Activated gamma-delta T cell (primary cell): Measurements from ENCODE around the gene C15orf62.

Experiments
- DNase-seq: peaks from one replicate; lab custom pipeline; 2025; lab: John Stamatoyannopoulos, UW

The C15orf62 gene

DNA sequence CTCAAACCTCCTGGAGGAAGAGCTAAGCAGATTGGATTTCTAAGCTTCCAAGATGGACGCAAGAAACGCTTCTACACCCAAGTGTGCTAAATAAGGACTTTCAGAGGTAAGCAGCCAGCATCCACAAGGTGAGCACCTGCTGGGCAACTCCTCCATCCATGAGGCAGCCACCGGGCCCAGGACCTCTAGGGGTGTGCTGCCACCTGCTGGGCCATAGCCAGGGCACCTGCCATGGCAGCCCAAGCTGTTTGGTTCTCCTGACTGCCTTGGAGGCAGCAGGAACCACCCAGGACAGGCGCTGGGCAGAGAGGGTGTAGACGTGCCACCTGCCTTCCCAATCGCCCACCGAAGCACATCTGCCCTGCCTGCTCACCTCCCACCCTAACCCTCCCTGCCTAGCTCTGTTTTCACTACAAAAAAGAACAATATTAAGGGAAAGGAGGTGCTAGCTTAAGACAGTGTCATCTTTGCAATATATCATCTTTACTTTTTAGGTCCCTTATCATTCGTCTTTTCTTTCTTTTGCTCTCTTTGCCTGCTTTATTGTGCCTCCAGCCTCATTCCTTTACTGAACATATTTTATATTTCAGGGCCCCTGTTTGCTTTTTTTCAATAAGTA, 12.9 kb downstream of the C15orf62 start:
- peak; percentile 55 for DNase-seq

DNA sequence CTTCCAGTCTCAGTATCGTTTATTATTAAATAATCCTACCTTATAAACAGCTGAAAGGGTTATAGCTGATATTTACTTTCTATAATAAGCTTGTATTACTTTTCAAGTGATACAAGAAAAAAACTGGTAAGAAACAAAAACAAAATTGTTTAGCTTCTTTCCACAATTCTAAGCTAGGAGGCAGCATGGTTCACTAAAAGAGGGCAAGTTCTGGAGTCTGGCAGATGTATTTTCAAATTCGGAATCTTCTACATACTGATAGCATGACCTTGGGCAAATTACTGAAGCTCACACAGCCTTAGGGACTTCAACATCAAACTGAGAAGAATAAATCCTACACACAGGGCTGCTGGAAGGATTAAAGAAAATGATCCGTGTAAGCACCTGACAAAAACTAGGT, 15.4 kb downstream of the C15orf62 start:
- DNase-seq, result no peak

DNA sequence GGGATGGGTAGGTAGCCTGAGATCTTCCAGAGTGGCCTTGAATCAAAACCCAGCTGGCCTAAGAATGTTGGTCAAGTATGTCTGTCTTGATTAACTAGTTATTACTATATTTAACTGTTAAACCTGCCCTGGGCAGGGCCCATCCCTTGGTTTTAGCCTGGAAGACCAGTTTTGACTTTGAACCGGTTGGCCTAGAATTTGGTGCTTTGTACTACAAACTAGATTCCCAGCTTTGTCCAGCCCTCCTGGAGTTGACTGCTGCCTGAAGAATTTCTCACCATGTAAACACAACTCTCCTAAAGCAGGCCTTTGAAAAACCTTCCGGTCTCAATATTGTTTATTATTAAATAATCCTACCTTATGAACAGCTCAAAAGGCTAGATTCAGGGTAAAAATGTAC, 16.0 kb downstream of the C15orf62 start:
- DNase-seq, result no peak

DNA sequence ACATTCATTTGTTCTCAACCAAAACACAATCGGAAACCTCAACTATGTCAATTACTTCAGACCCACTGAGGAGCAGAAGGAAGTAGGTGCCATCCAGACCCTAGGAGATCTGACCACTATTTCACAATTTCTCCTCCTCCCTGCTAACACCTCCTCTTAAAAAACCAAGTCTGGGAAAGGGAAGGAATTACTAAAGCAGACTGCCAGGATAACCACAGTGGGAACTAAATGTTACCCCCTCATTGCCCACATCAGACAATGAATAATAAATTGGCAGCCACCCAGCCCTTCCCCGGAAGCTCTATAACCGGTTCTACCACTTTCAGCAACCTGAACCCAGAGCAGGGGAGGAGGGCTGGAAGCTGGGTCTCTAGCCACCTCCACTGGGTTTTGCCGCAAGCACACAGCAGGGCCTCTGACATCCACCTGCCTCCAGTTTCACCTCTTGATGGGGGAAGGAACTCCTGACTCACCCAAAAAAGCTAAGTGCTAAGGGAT, 17.6 kb downstream of the C15orf62 start:
- DNase-seq, result no peak

DNA sequence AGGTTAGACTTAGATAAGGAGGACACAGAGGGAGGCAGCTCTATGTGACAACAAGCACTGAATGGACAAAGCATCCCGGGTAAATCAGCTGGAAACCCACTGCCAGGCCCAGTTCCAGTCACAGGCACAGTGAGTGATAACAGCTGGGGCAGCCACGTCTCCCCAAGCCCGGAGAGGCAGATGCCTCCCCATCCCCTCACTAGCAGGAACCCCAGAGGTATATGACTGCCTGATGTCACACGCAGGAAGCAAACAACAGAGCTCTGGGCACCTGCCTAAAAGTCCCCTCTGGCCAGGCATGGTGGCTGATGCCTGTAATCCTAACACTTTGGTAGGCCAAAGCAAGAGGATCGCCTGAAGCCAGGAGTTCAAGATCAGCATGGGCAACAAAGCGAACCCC, 18.2 kb downstream of the C15orf62 start:
- no peak for DNase-seq

DNA sequence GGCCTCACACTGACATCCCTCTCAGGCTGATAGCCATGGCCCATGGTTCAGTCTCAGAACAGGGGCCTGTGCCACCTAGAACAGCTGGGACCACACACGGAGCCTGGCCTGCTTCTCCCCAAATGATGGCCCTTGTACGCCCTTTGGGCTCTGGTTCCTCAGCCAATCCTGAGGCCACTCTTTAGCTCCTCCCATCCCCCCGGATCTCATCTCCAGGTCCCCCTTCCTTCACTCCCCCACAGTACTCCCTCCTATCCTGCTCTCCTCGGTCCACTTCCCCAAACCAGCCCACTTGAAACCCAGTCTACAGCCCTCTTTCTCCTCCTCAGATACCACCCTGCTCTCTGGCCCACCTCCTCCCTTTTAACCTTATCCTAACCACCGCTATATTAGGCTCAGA, 19.3 kb downstream of the C15orf62 start:
- no peak for DNase-seq

DNA sequence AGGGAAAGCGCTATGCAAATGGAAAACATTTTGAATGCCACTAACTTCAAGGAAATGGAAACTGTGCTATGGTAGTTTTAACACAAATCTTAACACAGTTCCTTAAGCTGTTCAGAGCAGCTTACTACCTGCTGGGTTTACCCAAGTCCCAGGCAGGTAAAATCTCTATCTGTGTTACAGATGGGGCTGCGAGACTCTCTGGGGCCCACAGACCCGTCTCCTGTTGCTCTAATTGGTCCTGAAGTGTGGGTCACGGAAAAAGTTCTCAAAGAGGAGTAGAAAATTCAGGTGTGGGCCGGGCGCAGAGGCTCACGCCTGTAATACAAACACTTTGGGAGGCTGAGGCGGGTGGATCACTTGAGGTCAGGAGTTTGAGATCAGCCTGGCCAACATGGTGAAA, 20.2 kb downstream of the C15orf62 start:
- no peak for DNase-seq

DNA sequence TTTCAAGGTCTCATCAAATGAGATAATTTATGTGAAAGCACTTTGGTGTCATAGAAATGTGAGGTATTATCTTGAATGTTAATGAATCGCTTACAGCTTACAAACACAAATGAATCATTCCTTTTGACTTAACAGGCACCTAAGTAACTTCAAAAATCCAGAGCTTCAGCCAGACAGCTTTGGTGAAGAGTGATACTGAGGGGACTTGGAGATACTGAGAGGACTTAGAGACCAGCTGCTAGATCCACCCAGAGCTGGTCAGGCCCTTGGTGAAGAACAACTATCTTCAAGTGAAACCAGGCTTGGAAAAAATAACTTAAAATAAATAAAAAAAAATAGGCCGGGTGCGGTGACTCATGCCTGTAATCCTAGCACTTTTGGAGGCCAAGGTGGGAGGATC, 20.9 kb downstream of the C15orf62 start:
- DNase-seq, result no peak

DNA sequence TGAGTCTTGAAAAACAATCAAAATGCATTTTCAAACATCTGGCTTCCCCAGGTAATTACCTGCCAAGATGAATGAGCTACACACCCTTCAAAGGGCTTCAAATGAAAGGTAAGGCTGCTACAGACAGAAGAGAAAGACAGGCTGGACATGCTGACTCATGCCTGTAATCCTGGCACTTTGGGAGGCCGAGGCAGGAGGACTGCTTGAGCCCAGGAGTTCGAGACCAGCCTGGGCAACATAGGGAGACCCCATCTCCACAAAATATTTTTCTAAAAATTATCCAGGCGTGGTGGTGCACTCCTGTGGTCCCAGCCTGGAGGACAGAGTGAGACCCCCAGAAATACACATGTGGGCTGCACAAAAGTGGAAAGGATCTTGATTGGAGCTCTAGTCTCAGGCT, 22.6 kb downstream of the C15orf62 start:
- DNase-seq, result no peak

DNA sequence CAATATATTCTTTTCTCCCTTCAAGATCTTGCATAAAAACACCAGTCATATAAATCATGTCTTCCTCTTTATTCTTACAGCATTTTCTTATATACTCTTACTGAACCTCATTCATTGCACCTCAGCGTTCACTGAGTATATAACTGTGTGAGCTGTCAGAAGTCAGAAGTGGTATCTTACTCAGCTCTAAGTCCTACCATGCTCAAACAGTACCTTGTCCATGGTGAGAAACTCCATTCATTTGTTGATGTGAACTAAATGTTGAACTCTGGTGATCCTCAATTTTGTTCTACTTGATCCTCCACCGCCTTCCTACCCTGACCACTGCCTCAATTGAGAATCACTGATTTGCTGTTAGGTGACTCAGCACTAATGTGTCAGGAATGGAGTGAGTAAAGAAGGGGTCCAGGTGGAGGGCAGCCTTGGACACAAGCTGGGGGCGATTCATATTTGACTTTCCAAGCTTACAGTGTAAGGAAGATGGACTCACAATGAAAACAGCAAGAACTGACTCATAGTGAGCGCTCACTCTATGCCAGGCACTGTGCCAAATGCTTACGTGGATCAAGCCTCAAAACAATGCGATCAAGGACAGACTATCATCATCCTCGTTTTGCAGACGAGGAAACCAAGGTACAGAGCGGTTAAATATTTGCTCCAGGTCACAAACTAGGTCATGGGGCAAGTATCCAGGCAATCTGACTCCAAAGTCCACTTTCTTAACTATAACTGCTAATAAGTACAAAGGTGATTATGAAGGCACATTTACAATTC, 23.6 kb downstream of the C15orf62 start:
- DNase-seq, result no peak

DNA sequence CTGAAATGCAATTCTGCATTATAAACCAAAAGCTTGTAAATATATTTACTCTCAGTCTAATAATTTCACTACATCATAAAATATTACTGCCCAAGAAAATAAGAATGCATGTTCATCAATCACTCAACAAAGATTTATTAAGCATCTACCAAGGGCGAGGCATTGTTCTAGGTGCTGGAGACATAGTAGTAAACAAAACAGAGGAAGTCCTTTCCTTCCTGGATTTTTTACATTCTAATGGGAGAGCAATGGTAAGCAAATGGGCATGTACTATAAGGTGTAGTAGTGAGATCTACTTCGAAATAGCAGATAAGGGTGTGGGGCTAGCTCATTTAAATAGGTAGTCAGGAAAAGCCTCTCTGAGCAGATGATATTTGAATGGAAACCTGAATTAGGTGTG, 26.3 kb downstream of the C15orf62 start:
- no peak for DNase-seq

DNA sequence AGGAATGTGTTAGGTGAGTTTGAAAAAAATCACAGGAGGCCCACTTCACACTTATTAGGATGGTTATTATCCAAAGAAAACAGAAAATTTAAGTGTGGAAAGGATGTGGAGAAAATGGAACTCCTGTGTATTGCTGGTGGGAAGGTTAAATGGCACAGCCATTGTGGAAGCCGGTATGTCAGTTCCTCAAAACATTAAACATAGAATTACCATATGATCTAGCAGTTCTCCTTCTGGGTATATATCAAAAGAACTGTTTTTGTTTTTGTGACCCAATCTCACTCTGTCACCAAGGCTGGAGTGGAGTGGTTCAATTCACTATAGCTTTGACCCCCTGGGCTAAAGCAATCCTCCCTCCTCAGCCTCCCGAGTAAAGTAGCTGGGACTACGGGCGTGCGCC, 26.7 kb downstream of the C15orf62 start:
- no peak for DNase-seq

DNA sequence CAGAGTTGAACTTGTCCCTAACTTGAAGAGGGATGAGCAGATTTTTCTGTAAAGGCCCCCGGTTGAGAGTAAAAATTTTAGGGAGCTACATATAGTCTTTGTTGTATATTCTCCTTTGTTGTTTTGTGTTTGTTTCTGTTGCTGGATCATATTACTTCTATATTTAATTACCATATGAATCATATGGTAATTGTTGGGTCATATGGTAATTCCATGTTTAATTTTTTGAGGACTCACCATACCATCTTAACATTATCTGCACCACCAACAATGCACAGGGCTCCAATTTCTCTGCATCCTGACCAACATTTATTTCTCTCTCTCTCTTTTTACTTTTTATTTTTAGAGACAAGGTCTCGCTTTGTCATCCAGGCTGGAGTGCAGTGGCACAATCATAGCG, 29.7 kb downstream of the C15orf62 start:
- no peak for DNase-seq

DNA sequence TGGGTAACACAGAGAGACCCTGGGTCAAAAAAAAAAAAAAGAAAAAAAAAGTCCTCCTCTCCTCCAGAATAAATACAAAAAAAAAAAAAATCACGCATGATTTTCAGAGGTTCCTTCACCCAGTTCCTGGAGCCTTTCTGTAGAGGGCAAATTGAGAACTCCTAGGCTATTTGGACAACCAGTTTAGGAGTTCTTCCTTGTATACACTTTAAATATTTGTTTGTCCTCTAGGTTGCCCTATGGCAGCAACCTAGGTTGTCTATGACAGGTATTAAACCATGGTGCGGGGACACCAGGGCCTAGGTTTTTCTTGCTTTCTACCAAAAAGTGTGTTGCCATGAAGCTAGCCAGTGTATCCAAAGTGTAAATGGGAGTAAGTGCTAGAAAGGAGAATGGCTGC, 33.3 kb downstream of the C15orf62 start:
- no peak for DNase-seq

DNA sequence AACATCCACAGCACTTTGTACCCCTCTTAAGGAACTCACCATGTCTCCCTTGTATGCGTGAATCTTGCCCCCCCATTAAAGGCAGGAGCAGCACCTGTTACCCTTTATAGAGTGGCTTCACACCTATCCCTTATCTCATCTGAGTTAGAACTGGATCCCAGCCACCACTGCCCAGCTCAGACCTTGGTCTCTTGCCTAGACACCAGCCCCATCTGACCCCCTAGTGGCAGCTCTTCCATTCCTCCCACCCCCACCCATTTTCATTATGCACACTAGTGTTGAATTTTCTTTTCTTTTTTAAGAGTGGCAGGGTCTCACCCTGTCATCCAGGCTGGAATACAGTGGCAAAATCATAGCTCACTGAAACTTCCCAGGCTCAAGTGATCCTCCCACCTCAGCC, 33.9 kb downstream of the C15orf62 start:
- DNase-seq, result no peak

DNA sequence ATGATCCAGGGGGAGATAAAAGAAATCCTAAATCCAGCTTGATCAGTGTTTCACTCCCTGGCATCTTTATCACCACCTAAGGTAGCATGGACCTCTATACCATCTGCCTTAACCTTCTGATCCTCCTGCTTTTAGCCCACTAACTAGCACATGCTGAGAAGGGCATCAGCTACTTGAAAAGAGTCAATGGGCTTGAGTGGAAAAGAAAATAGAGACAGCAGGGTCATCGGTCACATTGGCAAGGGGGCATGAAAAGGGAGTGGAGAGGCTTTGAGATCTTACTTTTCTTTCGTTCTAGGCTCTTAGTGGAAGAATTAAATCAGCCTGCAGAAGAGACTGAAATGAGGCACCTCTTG, 36.9 kb downstream of the C15orf62 start:
- no peak for DNase-seq

DNA sequence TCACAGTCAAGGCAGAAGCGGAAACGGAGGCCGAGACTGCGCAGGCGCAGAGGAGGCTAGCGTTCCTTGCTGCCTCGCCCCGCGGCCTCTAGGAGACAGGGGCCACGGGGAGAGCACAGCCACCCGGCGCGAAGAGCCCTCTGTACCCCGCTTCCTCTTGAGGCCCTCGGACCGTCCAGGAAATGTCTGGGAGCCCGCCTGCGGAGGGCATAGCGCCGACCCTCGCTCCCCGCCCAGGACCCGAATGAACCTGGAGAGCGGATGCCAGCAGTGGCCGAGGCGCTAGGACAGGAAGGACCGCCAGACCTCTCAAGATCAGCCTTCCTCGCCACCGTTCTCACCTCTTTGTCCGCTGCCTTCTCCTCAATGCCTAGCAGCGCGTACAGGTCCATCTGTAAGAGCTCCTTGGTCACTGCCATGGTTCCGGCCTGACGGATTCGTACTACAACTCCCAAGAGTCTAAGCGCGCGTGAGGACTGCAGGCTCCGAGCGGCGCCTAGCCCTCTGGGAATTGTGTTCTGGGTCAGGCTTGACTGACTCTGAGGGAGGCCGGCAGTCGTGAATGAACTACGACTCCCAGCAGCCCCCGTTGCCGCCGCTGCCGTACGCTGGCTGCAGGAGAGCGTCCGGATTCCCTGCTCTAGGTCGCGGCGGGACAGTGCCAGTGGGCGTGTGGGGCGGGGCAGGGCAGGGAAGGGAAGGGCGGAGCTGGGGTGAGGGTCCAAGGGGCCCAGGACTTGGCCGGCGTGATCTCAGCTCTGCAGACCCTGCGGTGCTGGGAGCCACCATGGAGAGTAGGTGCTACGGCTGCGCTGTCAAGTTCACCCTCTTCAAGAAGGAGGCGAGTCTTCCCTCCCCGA, 37.5 kb downstream of the C15orf62 start, which contains the start of the genes DNAJC17 and ZFYVE19:
Gene DNAJC17, minus strand, starts transcription at position 446 of the 860 bp plus-strand sequence. Its CDS starts 27 bp downstream, at position 419.
Gene ZFYVE19, plus strand, starts transcription at position 62 of the 860 bp plus-strand sequence. Its CDS starts 501 bp downstream, at position 563.
- DNase-seq, result peak; percentile 80

DNA sequence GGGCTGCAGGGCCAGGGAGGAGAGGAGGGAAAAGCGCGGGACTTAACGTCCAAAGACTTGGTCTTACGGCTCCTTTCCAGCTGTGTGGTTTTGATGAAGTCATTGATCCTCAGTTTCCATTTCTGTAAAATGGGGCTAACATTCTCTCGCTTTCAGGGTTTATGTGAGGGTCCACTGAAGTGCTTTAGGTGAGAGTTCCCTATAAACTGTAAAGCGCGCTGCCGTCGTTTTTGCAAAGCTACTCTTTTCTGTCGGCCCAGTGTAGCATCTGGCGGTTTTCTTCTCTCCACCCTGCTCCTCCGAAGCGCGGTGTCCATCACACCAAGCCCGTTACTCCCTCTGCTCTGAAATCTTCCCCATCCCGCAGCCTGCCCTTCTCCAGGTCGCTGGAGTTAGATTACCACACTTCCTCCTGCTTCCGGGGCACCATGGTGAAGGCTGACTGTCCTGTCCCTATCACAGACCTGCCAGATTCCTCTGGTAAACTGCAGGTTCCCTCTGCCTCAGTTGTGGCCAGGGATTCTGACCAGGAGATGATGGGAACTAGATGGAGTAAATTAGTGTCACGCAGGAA, 38.2 kb downstream of the C15orf62 start:
- no peak for DNase-seq

DNA sequence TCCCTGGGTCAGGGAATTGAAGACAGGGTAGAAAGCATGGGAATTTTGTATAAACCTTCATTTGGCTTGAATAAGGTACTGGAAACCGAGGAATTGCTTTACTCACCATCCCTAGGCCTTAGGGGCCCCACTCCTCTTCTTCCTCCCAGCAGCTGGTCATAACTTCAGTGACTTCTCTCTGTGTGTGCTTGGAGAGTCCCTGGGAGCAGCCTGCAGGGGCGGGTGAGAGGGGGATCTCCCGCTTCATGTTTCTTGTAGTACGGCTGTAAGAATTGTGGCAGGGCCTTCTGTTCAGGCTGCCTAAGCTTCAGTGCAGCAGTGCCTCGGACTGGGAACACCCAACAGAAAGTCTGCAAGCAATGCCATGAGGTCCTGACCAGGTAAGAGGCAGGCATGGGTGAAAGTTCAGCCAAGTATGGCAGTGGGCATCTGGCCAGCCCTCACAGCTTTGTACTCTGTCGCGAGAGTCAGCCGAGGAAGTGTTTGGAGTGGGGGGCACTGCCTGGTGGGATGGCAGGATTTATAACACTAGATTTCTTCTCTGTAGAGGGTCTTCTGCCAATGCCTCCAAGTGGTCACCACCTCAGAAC, 39.2 kb downstream of the C15orf62 start:
- no peak for DNase-seq

DNA sequence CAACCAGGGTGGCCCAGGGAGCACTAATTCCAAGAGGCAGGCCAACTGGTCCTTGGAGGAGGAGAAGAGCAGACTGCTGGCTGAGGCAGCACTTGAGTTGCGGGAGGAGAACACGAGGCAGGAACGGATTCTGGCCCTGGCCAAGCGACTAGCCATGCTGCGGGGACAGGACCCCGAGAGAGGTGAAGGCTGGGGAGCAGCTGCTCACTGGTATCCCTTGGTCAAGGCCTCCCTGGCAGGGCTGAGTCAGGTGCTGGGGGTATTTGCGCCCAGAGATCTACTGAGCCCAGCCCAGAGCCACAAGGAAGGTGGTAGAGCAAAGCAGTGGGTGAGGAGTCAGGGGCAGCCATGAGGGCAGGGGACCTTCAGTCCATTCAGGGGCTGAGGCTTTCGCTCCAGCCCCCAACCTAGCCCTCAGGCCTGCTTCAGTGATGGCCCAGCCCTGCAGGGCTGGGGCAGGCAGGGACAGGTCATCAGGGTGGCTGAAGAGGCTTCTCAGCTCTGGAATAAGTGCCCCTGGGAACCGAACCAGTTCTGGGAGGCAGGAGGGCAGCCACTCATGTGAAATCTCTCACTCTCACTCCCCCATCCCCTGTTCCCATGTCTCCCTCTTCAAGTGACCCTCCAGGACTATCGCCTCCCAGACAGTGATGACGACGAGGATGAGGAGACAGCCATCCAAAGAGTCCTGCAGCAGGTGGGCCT, 43.1 kb downstream of the C15orf62 start:
- DNase-seq, result no peak

DNA sequence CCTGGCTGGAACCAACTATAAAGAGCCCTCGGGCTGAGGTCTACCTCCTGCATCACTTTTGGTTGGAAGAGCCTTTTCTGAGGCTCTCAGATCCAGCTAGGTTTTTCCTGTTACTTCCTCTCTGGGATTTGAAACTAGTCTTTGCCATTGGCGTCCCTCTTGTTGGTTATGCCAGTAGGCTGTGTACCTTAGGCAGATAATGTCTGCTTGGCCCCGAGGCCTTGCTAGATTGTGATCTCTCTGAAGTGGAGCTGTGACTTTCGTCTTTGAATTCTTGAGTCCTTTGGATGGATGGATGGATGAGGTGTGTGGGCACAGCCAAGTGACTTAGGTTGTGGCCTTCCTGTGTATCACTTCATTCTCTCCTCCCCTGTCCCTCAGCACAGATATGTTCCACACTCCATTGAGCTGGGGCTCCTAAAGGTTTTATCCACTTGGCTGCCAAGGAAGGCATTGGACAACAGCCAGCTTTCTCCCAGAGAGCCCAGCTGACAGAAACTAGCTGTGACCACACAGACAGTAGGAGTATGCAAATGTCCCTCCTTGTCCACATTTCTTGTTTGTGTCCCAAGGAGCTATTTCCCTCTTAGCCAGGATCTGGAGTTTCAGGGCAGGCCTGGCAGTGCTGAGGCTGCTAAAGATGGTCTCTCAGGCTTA, 45.4 kb downstream of the C15orf62 start:
- DNase-seq, result no peak
